GM12892 (cell line): ENCODE results near the gene MAFB.

Experiments
- DNase-seq: peaks from one replicate; pipeline ENCODE4 v3.0.0; 2011; ENCODE audit not compliant: insufficient read length
- FAIRE-seq: peaks from 2 replicates; lab custom pipeline; 2011; peaks lifted over from hg19 to GRCh38; lab: Jason Lieb, UNC
- POLR2A ChIP-seq: IDR thresholded peaks from 2 replicates; pipeline ENCODE4 v1.6.1; 2011; ENCODE audit warnings: low read depth, low read length, control low read depth
- POLR2AphosphoS5 ChIP-seq: IDR thresholded peaks from 2 replicates; pipeline ENCODE4 v1.6.1; 2011; ENCODE audit warnings: low read depth, low read length, control low read depth
- TAF1 ChIP-seq: IDR thresholded peaks from 2 replicates; pipeline ENCODE4 v1.6.1; 2011; ENCODE audit warnings: low read depth, mild to moderate bottlenecking, control low read depth, low read length, borderline replicate concordance

The MAFB gene

GRCh38 chr20:40664891-40665290 is 24.1 kb downstream of the MAFB start:
- DNase-seq (no peak), FAIRE-seq (no peak)
- TF ChIP-seq POLR2A (no peak), POLR2AphosphoS5 (no peak), TAF1 (no peak)

DNA sequence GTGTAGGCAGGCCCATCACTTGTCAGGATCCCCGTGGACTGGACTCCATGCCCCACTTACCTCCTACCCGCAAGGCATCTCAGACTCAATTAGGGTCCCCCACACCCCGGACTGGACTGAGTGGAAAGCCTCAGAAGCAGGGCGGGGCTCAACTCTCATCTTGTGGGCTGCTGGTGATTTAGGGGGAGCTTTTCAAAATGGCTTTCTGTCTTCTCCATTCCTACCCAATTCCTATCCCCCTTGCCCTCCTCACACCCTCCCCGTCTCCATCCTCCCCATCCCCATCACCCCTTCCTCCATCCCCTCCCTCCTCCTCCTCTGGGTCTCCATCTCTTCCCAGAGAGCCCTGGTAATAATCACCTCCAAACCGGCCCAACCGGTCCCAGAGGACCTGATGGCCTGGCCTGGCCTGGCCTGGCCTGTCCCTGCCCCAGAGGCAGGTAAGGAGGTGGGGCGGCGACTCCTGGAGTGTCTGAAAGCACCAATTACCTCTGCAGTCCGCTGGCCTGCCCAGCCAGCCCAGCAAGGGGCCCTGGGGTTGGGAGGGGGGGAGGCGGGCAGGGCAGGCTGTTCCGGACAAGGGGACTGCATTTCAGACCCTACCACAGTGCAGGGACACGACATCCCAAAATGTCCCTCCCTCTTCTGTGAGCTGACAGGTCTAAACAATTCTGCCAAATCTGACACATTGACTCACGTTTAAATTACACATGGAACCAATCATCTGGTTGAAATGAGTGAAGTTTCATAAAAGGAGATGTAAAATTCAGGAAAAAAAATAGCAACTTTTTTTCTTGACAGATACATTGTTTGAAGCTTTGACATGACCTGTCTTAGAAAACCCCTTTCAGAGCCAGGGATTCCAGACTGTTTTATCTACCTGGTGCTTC is 24.8 kb downstream of the MAFB start:
- TF ChIP-seq POLR2A (no peak), POLR2AphosphoS5 (no peak), TAF1 (no peak)
- FAIRE-seq (no peak), DNase-seq (no peak)

GRCh38 chr20:40663304-40663790 is 25.7 kb downstream of the MAFB start:
- FAIRE-seq: no peak

DNA sequence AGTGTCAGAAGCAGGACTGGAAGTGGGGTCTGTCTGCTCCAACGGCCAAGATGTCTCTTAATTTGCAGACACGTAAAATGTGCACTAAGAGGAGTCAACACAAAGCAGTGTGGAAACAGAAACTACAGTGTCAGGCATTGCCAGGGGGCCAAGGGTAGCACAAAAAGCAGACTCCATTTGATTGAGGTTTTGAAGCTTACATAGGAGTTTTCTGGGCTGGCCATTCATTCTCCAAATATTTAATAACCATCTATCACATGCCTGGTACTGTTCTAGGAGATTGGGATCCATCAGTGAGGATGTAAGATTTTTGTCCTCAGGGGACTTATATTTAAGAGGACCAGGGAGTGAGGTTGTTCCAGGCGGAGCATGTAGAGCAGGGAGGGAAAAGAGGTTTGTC is 29.5 kb downstream of the MAFB start:
- FAIRE-seq (no peak), DNase-seq (no peak)
- no peak for TF ChIP-seq TAF1
- TF ChIP-seq POLR2AphosphoS5: no peak
- TF ChIP-seq POLR2A: no peak

More at GRCh38 chr20:40663304-40663790, 25.7 kb downstream of the MAFB start:
- DNase-seq: no peak
- no peak for TF ChIP-seq TAF1

- FAIRE-seq (no peak), DNase-seq (no peak)
- TF ChIP-seq POLR2A: no peak
- TF ChIP-seq TAF1: no peak
- TF ChIP-seq POLR2AphosphoS5: no peak
These were observed 30.5 kb downstream of the MAFB start for GRCh38 chr20:40658509-40658908.

DNA sequence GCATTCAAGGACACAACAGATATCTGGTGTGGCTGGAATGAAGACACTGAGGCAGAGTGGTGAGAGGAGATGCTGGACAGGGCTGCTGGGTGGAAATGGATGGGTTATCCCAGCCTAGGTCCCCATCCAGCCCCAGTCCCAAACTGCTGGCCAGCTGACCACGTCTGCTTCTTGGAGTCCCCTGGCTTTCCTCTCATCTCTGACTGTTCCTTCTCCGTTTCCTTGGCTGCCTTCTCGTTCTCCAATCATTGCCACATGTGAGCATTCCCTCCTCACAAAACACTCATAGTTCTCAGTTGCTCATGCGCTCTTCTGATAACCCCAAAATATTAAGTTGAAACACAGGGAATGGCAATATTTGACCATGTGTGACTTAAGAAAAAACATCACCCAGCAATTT is 31.5 kb downstream of the MAFB start:
- TF ChIP-seq TAF1: no peak
- no peak for TF ChIP-seq POLR2AphosphoS5
- TF ChIP-seq POLR2A: no peak
- no peak for FAIRE-seq

DNA sequence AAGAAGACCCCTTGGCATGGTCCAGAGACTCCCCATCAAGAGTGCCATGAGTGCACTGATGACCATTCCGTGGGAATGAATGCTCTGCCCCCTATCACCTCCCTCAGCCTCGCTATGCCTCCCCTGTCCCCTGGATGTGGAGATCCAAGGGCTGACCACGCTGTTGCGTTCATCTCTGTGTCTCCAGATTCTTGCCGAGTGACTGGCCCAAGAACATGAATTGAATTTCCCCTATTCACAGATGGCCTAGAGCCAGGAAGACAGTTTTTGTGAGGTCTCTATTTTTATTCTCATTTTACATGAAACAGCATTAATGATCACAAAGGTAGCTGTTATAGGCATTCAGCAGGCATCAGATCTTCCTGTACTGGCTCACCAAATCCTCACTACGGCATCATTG is 33.6 kb downstream of the MAFB start:
- TF ChIP-seq TAF1 (no peak), POLR2AphosphoS5 (no peak), POLR2A (no peak)
- no peak for DNase-seq
- FAIRE-seq: no peak

More for the DNA sequence above, 31.5 kb downstream of the MAFB start:
- no peak for DNase-seq

DNA sequence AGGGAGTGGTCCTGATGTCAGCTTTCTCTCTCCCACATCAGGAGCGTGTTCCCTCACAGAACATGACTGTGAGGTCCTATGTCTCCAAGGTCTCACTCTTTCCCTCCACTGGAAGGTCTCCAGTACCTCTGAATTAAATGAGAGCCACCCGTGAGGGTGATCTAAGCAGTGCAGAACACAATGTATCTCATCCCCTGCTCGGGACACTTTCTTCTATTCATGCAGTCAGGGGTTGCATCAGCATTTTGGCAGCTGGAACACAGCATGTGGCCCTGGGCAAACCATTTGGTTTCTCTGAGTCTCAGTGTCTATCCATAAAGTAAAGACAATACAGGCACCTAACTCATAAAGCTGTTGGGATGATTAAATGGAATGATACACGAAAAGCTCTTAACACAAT is 34.2 kb downstream of the MAFB start:
- DNase-seq: no peak
- no peak for FAIRE-seq
- TF ChIP-seq POLR2AphosphoS5: no peak
- no peak for TF ChIP-seq POLR2A
- no peak for TF ChIP-seq TAF1

DNA sequence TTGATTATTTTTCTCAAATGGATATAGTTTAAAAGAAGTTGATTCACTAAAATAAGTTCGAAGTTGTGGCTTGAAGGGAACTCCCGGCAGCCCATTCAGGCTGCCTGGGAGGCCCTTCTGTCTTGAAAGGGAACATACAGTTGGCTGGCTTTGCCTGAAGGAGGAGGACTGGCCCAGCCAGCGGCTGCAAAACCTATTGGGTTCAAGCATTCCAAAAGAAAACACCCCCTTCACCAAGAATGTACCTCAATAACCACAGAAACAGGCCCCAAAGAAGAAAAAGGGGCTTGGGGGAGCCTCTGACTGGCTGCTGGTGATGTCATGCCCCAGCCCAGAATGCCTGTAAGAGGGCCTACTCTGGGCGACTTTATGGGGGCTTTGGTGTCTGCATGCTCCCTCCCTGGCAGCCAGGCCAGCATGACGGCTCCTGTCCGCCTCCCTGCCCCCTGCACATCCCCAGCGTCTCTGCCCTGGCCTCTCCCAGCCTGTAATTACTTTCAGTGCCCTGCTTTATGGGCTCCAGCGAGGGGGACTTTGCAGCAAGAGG is 36.5 kb downstream of the MAFB start:
- no peak for FAIRE-seq
- DNase-seq: no peak
- TF ChIP-seq POLR2A (no peak), POLR2AphosphoS5 (no peak), TAF1 (no peak)

DNA sequence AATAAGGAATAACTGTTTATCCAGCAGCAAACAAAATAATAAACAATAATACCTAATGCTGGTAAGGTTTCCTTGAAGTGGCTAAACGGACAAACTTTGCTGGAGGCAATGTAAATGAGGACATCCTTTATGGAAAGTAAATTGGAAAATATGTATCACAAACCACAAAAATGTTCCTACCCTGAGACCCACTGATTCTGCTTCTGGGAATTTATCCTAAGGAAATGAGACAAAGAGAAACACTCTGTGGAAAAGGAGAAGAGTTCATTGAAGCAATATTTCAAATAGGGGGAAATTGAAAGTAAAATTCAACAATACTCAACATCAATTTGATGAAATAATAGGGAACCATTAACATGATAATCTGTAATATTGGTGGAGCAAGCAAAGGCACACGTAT is 37.9 kb downstream of the MAFB start:
- no peak for FAIRE-seq

DNA sequence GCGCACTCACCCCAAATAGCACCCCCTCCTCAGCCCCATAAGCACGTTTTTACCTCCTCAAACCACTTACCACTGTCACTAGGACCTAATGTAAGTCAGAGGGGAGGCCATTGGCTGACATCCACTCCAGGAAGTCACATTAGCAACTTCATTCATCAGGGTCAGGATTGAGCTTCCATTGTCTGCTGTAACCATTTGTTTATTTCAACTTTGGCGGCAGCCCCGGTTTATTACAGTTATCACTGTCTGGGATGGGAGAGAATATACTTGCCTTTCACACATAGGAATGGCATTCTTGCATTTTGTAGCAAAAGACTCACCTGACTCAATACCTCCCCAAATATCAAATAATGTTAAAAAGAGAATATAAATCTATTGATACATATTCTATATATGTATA is 38.3 kb downstream of the MAFB start:
- no peak for TF ChIP-seq POLR2A
- no peak for TF ChIP-seq POLR2AphosphoS5
- TF ChIP-seq TAF1: no peak
- FAIRE-seq (no peak), DNase-seq (no peak)

More for the DNA sequence above, 37.9 kb downstream of the MAFB start:
- TF ChIP-seq POLR2A: no peak
- no peak for TF ChIP-seq TAF1
- TF ChIP-seq POLR2AphosphoS5: no peak
- DNase-seq: no peak
